Pancreas (tissue), 10 donors: ENCODE data around the gene COPS9. TPM values are rescaled to one million over a fixed set of nuclear protein-coding genes. Genes with fewer than 3 reads are reported as not detected.

Source experiments
- ATAC-seq, 4 donors: fragments of 200-7000 bp; cut with Tn5 transposase; one replicate each; pipeline versions ENCODE4 v1.8.0 to v1.9.1; 2020; ENCODE audit warnings: mild to moderate bottlenecking in 4 of 4, moderate library complexity in 4 of 4
- DNase-seq, 6 donors: peaks; one replicate each; pipeline ENCODE4 v3.0.0-alpha.2; 2020
- FAIRE-seq: peaks from 2 replicates; lab custom pipeline; 2012; peaks lifted over from hg19 to GRCh38; lab: Jason Lieb, UNC
- H3K27ac ChIP-seq, 4 donors: fragments of 200-600 bp; sonication (generic); 1 replicate in 3 of 4; 2 replicates in 1 of 4; pipeline versions ENCODE4 v1.5.0 to v1.8.0; 2020
- H3K27me3 ChIP-seq, 4 donors: fragments of 200-600 bp; one replicate each; pipeline ENCODE4 v1.8.0; 2021
- H3K36me3 ChIP-seq, 3 donors: fragments of 200-600 bp; sonication (generic) in 1 of 3; one replicate each; pipeline versions ENCODE4 v1.5.0 to v1.8.0; 2020 to 2021
- H3K4me1 ChIP-seq, 3 donors: fragments of 200-600 bp; one replicate each; pipeline ENCODE4 v1.8.0; 2021
- H3K4me3 ChIP-seq, 4 donors: fragments of 200-600 bp; sonication (generic) in 2 of 4; one replicate each; pipeline versions ENCODE4 v1.5.0 to v1.8.0; 2020 to 2021
- H3K9me3 ChIP-seq, 4 donors: fragments of 200-600 bp; one replicate each; pipeline ENCODE4 v1.8.0; 2021
- CTCF ChIP-seq, 4 donors: fragments of 200-600 bp; sonication (generic) in 3 of 4; IDR thresholded peaks; one replicate each; pipeline versions ENCODE4 v1.5.0 to v1.8.0; 2021; ENCODE audit warnings: antibody characterized with exemption in 4 of 4
- WGBS, 2 donors: extraction: QIAGEN DNeasy Blood & Tissue Kit; methylation state at CpG; one replicate each; pipeline ENCODE4 v1.1.7; 2013; 5-methylcytosine and 5-hydroxymethylcytosine counted together
- intact Hi-C, 3 donors: fragments of 100-400 bp; cut with DNase I; formaldehyde crosslinking; loops; one replicate each; pipeline versions ENCODE4 v1.11.1 to v1.14.2; 2022
- polyA plus RNA-seq, 2 donors: library from polyadenylated mRNA; stranded (reverse); fragments of 200-250 nt; gene quantifications; one replicate each; pipeline ENCODE4 v1.2.3, GENCODE V29; 2013
- total RNA-seq, 6 donors: library from RNA; stranded (reverse); fragmentation: NEBNext Ultra II Directional in 4 of 6; extraction: Animal tissue kit (Norgen Biotek cat#: 25700) in 4 of 6; gene quantifications; one replicate each; pipeline versions ENCODE4 v1.2.1 to v1.2.4, GENCODE V29; 2021 to 2023
- donor health status: healthy with polysubstance abuse.
- donor health status: DM: no; HTN: no; CAD: no; lungs with moderate emphysema.
- donor health status: DM: no; HTN: no; CAD: no.
- donor health status: control.
- donor health status: control.
- donor health status: Bipolar disorder and iron deficiency.
- donor health status: DM: yes; HTN: yes; CAD: no.
- donor health status: DM: no; HTN: no; CAD: no.
- donor health status: DM: no; HTN: no; CAD: no.
- donor health status: DM: yes; HTN: yes; CAD: no.

COPS9 gene
- total and polyA plus RNA-seq, 8 donors = 52.8 to 210 (median 60.1) TPM

- H3K27ac ChIP-seq = no peak overlapping the region
- no peaks in the 10 kb centered on the region for H3K36me3 ChIP-seq
- 67 to 77% methylated on average over 4 of the region's 4 CpGs for WGBS, 2 donors
- H3K4me1 ChIP-seq = no peaks in the 10 kb centered on the region
- FAIRE-seq (no peak), ATAC-seq (no peak), DNase-seq (no peak)
- intact Hi-C loops = no loop called here
- no peak for TF ChIP-seq CTCF (IDR thresholded peaks at IDR 0.05)
- no peak overlapping the region for H3K4me3 ChIP-seq
- no peaks in the 10 kb centered on the region for H3K9me3 ChIP-seq
- H3K27me3 ChIP-seq = no peaks in the 10 kb centered on the region
Observed at GRCh38 chr2:240182476-240182875, 46.4 kb upstream of the COPS9 start.

GRCh38 chr2:240182001-240182400 lies 45.9 kb upstream of the COPS9 start:
- no peak for DNase-seq
- no peak for FAIRE-seq
- no peaks in the 10 kb centered on the region for H3K27me3 ChIP-seq
- no peak for TF ChIP-seq CTCF (IDR thresholded peaks at IDR 0.05)
- H3K4me3 ChIP-seq = no peak overlapping the region
- 85 to 86% methylated on average over 5 of the region's 5 CpGs for WGBS, 2 donors
- H3K9me3 ChIP-seq = no peaks in the 10 kb centered on the region
- intact Hi-C loops = no loop called here
- H3K27ac ChIP-seq = no peak overlapping the region
- ATAC-seq = no peak
- no peaks in the 10 kb centered on the region for H3K36me3 ChIP-seq
- no peaks in the 10 kb centered on the region for H3K4me1 ChIP-seq

- 60 to 69% methylated on average over 8 of the region's 8 CpGs for WGBS, 2 donors
Observed at GRCh38 chr2:240179941-240180666, 44.0 kb upstream of the COPS9 start.

GRCh38 chr2:240179186-240179815 lies 43.2 kb upstream of the COPS9 start:
- FAIRE-seq (no peak), DNase-seq (no peak), ATAC-seq (no peak)
- H3K36me3 ChIP-seq = no peaks in the 10 kb centered on the region
- intact Hi-C loops = no loop called here
- no peak for TF ChIP-seq CTCF (IDR thresholded peaks at IDR 0.05)
- no peak overlapping the region for H3K4me3 ChIP-seq
- H3K4me1 ChIP-seq = no peaks in the 10 kb centered on the region
- no peaks in the 10 kb centered on the region for H3K9me3 ChIP-seq
- WGBS, 2 donors = 71 to 74% methylated on average over 11 of the region's 11 CpGs
- no peaks in the 10 kb centered on the region for H3K27me3 ChIP-seq
- H3K27ac ChIP-seq = no peak overlapping the region

More at GRCh38 chr2:240179941-240180666, 44.0 kb upstream of the COPS9 start:
- intact Hi-C loops = no loop called here
- no peak overlapping the region for H3K27ac ChIP-seq
- H3K27me3 ChIP-seq = no peaks in the 10 kb centered on the region
- no peak for FAIRE-seq
- no peaks in the 10 kb centered on the region for H3K9me3 ChIP-seq
- ATAC-seq = no peak
- TF ChIP-seq CTCF (IDR thresholded peaks at IDR 0.05) = no peak
- no peaks in the 10 kb centered on the region for H3K36me3 ChIP-seq
- H3K4me1 ChIP-seq = no peaks in the 10 kb centered on the region
- DNase-seq = no peak
- no peak overlapping the region for H3K4me3 ChIP-seq

GRCh38 chr2:240178564-240178963 lies 42.5 kb upstream of the COPS9 start:
- DNase-seq = no peak

More at GRCh38 chr2:240178564-240178963, 42.5 kb upstream of the COPS9 start:
- H3K27me3 ChIP-seq = no peaks in the 10 kb centered on the region
- TF ChIP-seq CTCF (IDR thresholded peaks at IDR 0.05) = no peak
- WGBS, 2 donors = 67 to 80% methylated on average over 3 of the region's 3 CpGs
- intact Hi-C loops = no loop called here
- FAIRE-seq = no peak
- H3K36me3 ChIP-seq = no peaks in the 10 kb centered on the region
- no peak for ATAC-seq
- no peaks in the 10 kb centered on the region for H3K9me3 ChIP-seq
- H3K27ac ChIP-seq = no peak overlapping the region
- no peak overlapping the region for H3K4me3 ChIP-seq
- H3K4me1 ChIP-seq = no peaks in the 10 kb centered on the region
